Skeletal muscle cell (primary cell): Measurements from ENCODE around the gene ZNF132.
"Not testable (repeated sequence)": the region's sequence is repeated elsewhere in the genome, so short reads cannot be mapped to it uniquely, and the experiment has no call there.

Experiments
- DNase-seq: peaks from one replicate; pipeline ENCODE4 v3.0.0-alpha.2; 2010; ENCODE audit warnings: low read depth
- H3K4me3 ChIP-seq: 2 replicates; pipeline ENCODE4 v1.5.1; 2011; ENCODE audit warnings: low read depth, mild to moderate bottlenecking, control low read depth, low read length, moderate library complexity

Gene ZNF132

DNA sequence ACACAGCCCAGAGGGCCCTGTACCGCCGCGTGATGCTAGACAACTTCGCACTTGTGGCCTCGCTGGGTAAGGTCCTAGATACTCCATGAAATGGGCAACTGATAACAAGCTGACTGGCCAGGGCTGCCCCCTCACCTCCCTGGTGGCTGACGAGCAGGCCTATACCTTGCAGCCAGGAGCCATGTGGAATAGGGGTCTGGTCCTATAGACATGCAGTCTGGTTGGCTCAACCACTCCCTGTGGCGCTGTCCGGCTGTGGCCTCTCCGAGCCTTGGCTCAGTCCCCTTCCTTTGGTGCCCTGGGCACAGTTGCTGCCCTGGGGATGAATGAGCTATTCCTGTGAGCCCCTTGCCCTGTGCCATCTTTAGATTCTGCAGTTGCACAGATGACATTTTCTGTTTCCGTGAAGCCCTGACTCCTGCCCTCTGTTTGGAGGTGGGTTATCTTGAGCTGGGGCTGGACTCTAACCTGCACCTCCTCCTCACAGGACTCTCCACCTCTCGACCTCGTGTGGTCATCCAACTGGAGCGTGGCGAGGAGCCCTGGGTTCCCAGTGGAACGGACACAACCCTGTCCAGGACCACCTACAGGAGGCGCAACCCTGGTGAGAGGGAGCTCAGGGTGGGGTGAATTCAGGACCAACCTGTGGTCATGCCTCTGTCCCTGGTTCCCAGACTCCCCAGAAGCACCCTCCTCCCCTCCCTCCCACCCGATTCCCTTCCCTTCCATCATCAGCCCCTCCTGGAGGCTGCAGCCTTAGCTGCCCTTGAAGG lies 29.5 kb upstream of the ZNF132 start:
- no peak overlapping the region for H3K4me3 ChIP-seq
- DNase-seq: no peak

DNA sequence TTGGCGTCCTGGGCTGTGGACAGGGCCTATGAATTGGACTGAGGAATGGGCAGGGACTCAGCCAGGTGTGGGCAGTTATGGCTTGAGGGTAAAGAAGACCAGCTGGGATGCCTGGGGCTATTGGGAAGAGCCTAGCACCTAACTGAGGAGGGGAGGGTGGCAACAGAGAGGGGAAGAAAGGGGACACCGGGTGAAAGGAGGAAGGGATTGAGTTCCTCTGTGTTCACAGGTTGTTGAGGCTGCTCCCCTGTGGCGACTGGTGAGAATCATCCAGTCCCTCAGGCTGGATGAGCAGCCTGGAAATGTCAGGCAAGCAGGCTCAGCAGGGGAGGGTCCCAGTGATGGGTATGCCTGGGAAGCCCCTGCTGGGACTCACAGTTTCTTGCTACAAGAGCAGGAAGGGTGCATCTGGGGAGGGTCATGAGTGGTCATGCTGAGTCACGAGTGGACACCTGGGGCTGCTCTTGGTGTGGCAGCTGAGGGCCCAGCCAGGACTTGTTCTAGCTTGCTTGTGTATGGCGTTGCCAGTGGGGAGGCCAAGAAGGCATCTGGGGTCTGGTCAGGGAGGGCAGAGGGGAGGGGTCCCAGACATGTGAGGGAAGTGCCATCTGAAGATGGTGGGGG lies 28.4 kb upstream of the ZNF132 start:
- no peak for DNase-seq
- H3K4me3 ChIP-seq: peak overlapping the region; percentile 11

DNA sequence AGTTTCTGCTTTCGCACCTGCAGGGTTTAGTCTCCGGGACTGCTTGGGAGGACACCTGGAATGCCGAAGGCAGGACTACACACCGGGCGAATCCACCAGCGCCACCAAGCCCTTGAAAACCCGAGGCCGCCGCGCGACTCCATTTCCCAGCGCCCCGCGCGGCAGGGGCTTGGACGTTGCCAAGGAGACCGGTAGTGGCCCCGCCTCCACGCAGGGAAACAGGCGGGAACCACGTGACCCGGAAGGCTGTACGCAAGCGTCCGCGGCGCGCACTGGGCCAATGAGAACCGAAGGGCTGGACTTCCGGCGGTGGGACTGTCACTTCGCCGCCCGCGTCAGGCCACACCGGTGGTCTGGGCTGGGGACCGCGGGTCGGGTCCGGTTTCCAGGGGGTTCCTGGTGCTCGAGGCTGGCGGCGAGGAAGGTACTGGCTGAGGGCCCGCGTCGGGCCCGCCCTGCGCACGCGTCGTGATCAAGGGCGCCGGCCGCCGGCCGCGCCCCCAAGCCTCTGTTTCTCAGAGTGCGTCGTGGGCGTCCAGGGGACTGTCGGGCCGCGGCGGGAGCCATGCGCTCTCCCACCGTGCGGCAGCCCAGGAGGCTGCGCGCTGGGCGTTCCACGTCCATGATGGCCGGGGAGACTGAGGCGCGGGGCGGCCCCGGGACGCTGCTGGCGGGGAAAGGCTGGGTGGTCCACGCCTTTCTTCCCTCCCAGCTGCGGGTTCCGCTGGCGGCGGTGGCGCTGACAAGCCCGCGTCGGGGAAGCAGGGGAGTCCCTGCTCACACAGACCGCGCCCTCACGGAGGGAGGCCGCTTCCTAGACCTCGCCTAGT lies 27.0 kb upstream of the ZNF132 start, which contains the start of gene ZNF324:
Gene ZNF324, plus strand, starts transcription at position 321 of the 830 bp plus-strand sequence. CDS start 2,106 bp downstream, outside the sequence.
- peak; percentile 76 for DNase-seq
- H3K4me3 ChIP-seq: peak within 1 kb of the TSS; percentile 92

DNA sequence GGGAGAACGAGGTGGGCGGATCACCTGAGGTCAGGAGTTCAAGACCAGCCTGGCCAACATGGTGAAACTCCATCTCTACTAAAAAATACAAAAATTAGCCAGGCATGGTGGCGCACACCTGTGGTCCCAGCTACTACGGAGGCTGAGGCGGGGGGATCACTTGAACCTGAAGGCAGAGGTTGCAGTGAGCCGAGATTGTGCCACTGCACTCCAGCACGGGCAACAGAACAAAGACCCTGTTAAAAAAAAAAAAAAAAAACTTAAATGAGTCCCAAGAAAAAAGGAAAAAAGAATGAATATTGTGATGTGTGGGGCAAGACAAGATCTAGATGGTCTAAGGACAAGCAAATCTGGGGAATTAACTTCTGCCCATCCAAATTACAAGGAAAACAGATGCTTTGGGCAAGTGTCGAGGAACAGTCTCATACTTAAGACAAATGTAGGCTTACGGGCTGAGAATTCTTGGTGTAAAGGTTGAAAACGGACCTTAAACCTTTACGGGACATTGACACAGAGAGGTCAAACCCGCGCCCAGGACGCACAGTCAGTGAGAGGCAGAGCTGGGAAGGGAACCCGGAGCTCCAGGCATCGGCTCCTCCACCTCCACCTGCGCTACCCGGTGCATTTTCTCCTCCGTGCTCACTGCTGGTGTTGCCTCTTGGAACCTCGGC lies 26.3 kb upstream of the ZNF132 start:
- H3K4me3 ChIP-seq: peak overlapping the region; percentile 92
- no peak for DNase-seq

DNA sequence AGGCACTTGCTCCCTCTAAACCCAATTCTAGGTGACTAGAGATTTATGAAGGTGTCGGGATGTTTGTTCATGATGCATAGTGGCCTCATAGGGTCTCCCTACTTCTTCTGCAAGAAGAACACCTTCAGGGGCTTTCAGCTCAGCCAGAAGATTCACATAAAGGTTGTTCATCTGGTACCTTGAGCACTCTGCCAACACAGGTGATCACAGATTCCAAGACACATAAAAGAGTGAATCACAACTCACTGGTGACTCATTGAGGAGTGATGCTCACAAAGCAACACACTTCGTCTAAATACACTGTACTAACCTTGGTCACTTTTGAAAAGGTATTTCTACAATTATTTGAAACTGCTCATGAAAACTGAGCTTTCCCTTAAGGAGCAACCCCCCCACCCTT lies 20.1 kb upstream of the ZNF132 start:
- no peak for DNase-seq
- no peak overlapping the region for H3K4me3 ChIP-seq

DNA sequence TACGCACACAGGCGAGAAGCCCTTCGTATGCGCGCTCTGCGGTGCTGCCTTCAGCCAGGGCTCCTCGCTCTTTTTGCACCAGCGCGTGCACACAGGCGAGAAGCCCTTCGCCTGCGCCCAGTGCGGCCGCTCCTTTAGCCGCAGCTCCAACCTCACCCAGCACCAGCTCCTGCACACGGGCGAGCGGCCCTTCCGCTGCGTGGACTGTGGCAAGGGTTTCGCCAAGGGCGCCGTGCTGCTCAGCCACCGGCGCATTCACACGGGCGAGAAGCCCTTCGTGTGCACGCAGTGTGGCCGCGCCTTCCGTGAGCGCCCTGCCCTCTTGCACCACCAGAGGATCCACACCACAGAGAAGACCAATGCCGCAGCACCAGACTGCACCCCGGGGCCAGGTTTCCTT lies 16.2 kb upstream of the ZNF132 start:
- no peak for DNase-seq
- no peak overlapping the region for H3K4me3 ChIP-seq

DNA sequence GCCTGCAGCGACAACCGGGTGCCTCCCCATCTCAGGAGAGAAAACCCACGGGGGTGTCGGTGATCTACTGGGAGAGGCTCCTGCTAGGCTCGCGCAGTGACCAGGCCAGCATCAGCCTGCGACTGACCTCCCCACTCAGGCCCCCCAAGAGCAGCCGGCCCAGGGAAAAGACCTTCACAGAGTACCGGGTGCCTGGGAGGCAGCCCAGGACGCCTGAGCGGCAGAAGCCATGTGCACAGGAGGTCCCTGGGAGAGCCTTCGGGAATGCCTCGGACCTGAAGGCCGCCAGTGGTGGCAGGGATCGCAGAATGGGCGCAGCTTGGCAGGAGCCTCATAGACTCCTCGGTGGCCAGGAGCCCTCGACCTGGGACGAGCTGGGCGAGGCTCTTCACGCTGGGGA lies 15.4 kb upstream of the ZNF132 start:
- no peak for DNase-seq
- no peak overlapping the region for H3K4me3 ChIP-seq

DNA sequence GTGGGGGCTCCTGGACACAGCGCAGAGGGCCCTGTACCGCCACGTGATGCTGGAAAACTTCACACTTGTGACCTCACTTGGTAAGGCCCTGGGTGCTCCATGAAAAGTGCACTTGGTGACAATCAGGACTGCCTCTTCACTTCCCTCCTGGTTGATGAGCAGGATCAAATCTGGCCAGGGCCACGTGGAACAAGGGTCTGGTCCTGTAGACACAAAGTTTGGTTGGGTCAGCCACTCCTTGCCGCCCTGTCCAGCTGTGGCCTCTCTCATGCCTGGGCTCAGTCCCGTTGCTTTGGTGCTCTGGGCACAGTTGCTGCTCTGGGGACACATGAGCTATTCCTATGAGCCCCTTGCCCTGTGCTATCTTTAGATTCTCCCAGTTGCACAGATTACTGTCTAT lies 13.8 kb upstream of the ZNF132 start:
- H3K4me3 ChIP-seq: no peak overlapping the region
- DNase-seq: no peak

DNA sequence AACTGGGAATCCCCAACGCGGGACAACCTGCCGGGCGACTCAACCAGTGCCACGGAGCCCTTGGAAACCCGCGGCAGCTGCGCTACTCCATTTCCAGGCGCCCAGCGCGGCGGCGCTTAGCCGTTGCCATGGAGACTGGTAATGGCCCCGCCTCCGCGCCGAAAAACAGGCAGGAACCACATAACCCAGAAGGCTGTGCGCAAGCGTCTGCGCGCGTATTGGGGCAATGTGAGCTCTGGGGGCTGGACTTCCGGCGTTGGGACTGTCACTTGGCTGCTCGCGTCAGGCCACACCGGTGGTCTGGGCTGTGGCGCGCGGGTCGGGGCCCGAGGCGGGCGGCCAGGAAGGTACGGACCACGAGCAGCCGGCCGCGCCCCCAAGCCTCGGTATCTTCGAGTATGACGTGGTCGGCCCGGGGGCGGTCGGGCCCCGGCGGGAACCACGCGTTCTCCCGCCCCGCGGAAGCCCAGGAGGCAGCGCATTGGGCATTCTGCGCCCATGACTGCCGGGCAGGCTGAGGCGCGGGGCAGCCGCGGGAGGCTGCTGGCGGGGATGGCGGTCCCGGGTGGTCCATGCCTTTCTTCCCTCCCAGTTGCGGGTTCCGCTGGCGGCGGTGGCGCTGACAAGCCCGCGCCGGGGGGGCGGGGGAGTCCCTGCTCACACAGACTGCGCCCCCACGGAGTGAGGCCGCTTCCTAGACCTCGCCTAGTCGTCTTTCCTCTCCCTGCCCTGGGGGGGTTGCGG lies 11.6 kb upstream of the ZNF132 start, which contains the start of gene ZNF324B:
Gene ZNF324B, plus strand, starts transcription at position 265 of the 744 bp plus-strand sequence. CDS start 2,080 bp downstream, outside the sequence.
- H3K4me3 ChIP-seq: peak within 1 kb of the TSS; percentile 78
- peak; percentile 72 for DNase-seq

DNA sequence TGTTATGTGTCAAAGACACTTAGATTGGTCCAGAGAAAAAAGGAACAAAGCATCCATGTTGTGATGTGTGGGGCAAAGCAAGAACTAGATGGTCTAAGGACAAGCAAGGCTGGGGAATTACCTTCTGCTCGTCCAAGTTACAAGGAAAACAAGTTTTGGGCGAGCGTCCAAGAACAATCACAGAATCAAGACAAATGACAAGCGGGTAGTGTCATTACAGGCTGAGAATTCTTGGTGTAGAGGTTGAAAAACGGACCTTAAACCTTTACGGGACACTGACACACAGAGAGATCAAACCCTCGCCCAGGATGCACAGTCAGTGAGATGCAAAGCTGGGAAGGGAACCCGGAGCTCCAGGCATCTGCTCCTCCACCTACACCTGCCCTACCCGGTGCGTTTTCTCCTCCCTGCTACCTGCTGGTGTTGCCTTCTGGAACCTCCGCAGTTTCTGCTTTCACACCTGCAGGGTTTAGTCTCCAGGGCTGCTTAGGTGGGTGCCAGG lies 11.0 kb upstream of the ZNF132 start:
- DNase-seq: no peak

DNA sequence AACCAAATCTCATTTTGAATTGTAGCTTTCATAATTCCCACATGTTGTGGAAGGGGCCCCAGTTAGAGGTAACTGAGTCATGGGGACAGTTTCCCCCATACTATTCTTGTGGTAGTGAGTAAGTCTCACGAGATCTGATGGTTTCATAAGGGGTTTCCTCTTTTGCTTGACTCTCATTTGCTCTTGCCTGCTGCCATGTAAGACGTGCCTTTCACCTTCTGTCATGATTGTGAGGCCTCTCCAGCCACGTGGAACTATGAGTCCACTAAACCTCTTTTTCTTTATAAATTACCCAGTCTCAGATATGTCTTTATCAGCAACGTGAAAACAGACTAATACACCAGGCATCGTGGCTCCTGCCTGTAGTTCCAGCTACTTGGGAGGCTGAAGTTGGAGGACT lies 10.0 kb upstream of the ZNF132 start:
- DNase-seq, H3K4me3 ChIP-seq: not testable (repeated sequence)

More for the DNA sequence above, 11.0 kb upstream of the ZNF132 start:
- H3K4me3 ChIP-seq: peak overlapping the region; percentile 78

DNA sequence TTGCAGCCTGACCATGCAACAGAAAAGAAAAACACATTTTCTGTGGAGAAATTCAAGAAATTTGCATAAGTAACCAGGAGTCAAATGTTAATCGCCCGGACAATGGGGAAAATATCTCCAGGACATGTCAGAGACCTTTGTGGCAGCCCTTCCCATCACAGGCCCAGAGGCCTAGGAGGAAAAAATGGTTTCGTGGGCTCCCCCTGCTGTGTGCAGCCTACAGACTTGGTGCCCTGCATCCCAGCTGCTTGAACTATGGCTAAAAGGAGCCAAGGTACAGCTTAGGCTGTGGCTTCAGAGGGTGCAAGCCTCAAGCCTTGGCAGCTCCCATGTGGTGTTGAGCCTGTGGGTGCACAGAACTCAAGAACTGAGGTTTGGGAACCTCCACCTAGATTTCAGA lies 8.9 kb upstream of the ZNF132 start:
- not testable (repeated sequence) for H3K4me3 ChIP-seq, DNase-seq

DNA sequence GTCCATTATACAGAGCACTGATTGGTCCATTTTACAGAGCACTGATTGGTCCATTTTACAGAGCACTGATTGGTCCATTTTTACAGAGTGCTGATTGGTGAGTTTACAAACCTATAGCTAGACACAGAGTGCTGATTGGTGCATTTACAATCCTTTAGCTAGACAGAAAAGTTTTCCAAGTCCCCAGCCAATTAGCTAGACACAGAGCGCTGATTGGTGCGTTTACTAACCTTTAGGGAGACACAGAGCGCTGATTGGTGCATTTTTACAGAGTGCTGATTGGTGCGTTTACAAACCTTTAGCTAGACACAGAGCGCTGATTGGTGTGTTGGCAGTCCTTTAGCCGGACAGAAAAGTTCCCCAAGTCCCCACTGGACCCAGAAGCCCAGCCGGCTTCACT lies 3.0 kb upstream of the ZNF132 start:
- H3K4me3 ChIP-seq, DNase-seq: not testable (repeated sequence)

DNA sequence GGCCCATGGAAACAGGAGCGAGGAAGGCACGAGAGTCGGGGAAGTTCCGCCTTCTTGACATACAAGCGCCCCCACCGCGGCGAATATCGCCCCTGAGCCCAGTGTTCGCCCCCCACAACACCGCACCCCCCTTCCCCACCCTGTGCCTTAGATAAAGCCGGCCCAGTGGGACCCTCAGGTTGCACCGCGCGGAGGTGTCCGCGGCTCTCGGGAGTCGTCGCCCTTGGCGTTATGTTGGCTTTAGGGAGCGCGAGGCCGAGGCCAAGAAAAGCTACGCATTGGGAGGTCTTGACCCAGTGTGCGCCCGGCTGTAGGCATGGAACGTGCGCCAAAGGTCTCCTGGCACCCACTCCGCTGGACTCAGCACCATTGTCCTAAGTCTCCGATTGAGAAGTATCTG lies 603 bp upstream of the ZNF132 start:
- H3K4me3 ChIP-seq: peak overlapping the region; percentile 95
- no peak for DNase-seq

DNA sequence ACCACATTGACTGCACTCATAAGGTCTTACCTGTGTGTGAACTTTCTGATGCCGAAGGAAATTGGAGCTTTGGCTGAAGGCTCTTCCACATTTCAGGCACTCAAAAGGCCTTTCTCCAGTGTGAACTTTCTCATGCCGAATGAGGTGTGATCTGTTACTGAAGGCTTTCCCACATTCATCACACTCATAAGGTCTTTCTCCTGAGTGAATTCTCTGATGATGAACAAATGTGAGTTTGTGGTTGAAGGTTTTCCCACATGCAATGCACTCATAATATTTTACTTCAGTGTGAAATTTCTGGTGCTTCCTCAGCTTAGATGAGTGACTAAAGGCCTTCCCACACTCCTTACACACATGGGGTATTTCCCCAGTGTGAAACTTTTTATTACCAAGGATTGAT lies 5.7 kb downstream of the ZNF132 start:
- no peak overlapping the region for H3K4me3 ChIP-seq
- no peak for DNase-seq

DNA sequence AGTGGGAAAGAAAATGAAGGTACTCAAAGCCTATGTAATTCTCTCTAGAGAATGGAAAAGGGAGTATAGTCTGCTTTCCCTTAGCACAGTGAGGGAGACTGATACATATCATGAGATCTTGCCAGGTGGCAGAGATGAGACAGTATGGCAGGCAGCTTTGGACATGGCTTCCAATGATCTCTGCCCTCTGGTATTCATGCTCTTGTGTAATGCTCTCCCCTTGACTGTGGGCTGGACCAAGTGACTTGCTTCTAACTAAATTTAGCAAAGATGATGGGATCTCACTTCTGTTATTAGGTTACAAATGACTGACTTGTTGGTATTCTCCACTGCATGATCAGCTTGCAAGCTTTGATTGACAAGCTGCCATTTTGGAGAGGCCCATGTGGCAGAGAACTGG lies 10.2 kb downstream of the ZNF132 start:
- no peak for DNase-seq
- no peak overlapping the region for H3K4me3 ChIP-seq

DNA sequence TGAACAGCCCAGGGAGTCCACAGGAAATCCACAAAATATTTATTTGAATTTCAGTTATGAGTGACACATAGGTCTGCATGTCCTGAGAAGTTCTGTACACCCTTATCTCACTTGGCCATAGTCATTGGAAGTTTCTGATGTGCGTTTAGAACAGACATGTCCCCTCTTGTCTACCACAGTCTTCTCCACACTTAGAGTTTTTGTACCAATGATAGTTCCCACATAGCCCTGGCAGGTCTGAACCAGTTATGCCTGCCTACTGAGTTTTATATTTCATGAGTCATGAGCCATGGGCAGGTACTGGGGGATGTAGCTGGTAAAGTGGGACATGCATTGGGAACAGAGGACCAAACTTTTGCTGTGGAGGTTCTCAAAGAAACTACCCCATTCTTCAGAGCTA lies 11.3 kb downstream of the ZNF132 start:
- no peak for DNase-seq
- no peak overlapping the region for H3K4me3 ChIP-seq

DNA sequence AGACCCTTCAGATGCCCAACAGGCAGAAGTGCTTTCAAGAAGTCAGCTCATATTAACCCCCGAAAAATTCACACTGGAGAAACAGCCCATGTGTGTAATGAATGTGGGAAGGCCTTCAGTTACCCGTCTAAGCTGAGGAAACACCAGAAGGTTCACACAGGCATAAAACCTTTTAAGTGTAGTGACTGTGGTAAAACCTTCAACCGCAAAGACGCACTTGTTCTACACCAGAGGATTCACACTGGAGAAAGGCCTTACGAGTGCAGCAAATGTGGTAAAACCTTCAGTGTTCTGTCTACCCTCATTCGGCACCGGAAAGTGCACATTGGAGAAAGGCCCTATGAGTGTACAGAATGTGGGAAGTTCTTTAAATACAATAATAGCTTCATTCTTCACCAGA lies 22.9 kb downstream of the ZNF132 start:
- DNase-seq: no peak
- no peak overlapping the region for H3K4me3 ChIP-seq

DNA sequence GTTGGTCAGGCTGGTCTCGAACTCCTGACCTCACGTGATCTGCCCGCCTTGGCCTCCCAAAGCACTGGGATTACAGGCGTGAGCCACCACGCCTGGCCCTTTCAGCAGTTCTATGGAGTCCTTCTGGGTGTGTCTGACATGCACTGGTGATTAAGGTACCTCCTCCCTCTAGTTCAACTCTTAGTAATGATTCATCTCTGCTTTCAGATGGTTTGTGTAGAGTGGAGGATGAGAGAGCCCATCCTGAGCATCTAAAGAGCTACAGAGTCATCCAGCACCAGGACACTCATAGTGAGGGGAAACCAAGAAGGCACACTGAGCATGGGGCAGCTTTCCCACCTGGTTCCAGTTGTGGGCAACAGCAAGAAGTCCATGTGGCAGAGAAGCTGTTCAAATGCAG lies 23.3 kb downstream of the ZNF132 start:
- no peak overlapping the region for H3K4me3 ChIP-seq
- DNase-seq: no peak
